GM19193 (cell line): ENCODE results near the gene PEMT.

Experiments
- POLR2A ChIP-seq: IDR thresholded peaks from 4 replicates; pipeline ENCODE4 v1.6.1; 2011; ENCODE audit not compliant: insufficient read depth, insufficient read length; ENCODE audit errors: extremely low read depth

PEMT gene

GRCh38 chr17:17520599-17521232 lies 70.8 kb downstream of the PEMT start:
- TF ChIP-seq POLR2A: no peak

DNA sequence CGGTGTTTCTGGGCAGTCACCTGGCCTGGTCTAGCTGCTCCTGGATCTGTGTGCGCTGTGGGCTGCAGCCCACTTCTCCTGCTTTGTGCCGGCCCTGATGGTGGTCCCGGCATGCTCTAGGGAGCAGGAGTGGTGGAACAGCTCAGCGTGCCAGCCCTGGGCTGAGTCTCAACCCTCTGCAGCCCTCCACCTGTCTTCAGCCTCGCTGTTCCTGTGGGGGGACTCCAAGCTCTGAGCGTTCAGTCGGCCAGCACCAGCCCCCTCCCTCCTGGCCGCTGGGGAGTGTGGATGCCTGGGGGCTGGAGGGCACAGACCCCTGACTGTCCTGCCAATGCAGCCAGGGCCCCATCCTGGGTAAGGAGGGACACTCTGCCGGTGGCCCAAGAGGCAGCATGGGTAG lies 71.6 kb downstream of the PEMT start:
- no peak for TF ChIP-seq POLR2A

GRCh38 chr17:17518951-17519350 lies 72.6 kb downstream of the PEMT start:
- no peak for TF ChIP-seq POLR2A

DNA sequence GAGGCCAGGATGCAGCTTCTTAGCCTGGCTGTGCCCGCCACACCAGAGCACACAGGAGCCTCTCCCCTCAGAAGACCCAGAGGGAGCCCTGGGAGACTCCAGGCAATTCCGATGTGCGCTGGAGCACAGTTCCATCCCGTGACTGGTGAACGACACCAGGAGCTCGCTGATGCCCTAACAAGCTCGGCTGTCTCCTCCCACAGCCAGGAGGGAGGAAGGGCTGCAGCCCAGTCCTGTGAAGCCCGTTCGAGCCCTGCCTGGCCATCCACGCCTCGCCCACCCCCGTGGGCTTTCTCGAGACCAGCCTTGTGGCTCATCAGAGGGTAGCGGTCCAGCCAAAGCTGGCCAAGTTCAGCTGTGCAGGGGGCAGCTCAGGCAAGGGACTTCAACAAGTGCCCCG lies 73.5 kb downstream of the PEMT start:
- TF ChIP-seq POLR2A: no peak

DNA sequence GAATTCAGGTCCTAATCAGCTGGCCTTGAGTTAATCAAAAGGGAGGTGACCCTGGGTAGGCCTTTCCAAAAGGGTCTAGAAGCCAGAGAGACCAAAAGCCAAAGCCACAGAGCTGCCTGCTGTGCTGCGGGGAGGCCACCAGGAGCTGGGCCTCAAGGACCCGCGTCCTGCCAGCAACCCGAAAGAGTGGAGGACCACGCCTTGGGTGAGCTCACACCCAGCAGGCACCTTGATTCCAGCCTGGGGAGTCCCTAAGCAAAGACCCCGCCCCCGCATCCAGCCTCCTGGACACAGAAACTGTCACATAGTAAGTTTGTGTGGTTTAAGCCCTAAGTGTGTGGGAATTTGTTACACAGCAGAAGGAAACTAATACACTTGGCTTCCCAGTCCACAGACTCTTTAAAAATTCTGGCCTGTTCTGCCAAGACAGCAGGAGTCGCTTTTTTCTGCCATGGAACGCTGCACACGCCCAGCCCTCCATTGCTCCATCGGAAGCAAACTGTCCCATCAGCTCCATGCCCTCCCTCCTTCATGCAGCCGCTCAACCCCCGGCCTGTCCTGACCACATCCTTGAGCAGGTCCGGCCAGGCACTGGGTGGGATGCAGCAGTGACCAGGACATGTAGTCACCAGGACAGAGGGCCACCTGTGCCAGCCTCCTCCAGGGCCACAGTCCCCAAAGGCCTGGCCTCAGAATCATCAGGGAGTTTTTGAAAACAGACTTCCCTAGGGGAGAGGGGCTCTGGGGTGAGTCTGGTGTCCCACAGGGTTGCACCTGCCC lies 74.4 kb downstream of the PEMT start:
- no peak for TF ChIP-seq POLR2A

DNA sequence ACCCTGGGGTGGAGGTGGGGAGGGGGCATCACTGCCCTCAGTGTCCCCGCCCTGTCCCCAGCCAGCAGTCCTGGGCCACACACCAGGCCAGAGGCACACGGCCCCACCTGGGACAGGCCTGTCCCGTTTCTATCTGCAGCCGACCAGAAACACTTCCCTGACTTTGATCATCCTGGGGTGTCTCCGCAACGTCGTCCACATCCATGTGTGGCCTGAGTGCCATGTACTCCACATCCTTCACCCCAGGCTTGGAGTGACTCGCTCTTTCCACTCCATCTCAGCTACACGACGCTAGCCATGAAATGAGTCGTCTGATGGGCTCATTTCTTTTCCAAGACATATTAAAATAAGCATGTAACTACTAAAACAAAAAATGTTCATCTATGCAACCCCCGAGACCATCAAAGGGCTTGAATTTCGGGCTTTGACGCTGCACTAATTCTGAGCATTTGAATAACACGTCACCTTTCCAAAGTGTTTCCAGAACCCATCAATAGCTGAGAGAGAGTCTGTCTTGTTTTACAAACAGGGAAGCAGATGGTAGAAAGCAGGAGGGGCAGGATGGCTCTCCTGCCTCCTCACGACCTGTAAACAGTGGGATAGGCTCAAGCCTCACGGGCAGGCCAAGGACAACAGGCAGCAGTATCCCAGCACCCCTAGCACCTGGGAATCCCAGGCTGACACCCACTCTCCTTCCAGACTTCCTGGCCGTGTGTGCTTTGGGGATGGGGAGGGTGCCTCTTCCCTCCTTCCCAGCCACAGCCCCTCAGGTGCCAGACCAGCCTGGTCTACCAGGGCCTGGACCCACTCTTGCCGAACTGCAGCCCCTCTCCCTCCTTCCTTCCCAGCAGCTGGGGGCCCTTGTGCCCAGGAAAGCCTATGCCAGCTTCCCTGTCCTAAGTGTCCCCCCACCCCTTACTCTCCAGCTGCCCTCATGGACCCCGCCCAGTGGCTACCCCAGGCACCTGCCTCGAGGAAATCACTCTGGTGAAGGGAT lies 75.3 kb downstream of the PEMT start:
- TF ChIP-seq POLR2A: no peak

DNA sequence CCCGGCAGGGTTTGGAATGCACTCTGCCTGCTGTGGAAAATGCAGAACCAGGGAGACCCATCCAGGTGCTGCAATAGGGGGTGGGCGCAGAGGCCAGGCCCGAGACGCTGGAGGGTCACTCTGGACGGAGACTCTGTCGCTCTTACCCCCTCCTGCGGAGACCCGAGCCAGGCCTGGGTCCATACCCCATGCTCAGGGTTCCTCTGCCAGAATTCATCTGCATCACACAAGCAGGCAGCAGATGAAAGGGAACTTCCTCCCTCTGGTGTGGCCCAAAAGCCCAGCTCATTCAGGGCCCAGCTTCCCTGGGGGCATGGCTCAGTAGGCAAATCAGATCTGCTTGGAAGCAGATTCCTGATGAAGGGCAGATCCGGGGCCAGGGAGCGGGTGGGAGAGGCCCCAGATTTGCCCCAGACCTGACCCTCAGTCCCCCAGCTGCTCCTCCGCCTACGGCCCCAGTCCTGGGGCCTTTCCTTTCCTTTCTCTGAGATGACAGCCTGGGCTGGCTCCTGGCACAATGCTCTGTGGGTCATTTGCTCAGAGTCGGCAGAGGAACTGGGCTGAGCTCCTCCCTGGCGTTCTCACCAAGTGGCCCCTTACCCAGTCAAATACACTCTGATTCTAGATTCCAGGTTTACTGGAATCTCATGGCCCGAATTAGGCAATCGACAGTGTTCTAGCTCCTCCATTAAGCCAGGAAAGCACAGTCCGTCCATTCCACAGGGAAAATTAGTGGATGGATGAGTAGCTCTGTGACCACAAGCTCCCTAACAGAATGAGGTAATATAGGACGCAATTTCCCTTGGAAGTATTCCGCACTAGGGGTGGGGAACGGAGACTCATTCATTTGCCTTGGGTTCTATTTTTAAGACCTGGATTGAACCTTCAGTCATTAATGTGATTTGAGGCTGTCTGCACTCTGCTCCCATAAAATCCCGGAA lies 76.2 kb downstream of the PEMT start:
- no peak for TF ChIP-seq POLR2A

DNA sequence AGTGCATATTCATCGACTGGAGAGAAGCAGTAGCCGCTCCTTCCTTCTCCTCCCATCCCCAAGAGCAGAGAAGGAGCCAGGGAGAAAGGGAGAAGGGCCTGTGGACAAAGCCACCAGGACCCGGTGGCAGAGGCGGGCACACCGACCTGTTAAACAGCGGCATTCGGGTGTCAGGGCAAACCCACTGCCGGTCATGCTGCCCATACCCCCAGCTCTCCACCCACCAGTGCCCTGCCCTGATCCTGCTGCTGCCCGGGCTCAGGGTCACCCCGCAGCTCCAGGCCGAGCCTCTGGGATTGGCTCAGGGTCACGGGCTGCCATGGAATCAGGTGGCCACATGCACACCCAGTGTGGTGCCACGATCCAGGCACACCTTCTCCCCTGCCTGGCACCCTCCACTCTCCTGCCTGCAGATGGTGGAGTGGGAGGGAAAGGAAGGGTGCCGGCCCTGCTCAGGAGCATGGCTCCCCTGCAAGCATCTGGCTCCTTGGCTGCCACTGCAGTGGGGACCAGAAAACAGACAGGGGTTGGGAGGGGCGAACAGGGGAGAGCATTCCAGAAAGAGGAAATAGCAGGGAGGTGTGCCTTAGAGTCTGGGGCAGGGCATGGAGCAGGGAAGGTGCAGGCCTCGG lies 77.0 kb downstream of the PEMT start:
- no peak for TF ChIP-seq POLR2A

DNA sequence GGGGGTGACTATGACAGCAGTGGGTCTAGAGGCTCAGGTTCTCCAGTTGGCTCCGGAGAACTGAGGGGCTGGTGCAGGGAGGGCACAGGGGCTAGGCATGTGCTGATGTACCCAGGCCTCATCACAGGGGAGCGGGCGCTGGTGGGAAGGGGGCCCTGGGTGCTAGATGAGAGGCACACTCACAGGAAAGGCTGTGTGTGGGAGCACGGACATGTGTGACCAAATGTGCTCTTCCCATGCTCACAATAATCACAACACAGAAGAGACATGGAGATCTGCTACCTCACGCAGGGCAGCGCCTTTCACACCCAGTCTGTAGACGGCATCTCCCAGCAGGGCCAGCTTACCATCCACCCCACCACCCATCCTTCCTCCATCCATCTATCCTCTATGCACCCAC lies 77.9 kb downstream of the PEMT start:
- TF ChIP-seq POLR2A: no peak

DNA sequence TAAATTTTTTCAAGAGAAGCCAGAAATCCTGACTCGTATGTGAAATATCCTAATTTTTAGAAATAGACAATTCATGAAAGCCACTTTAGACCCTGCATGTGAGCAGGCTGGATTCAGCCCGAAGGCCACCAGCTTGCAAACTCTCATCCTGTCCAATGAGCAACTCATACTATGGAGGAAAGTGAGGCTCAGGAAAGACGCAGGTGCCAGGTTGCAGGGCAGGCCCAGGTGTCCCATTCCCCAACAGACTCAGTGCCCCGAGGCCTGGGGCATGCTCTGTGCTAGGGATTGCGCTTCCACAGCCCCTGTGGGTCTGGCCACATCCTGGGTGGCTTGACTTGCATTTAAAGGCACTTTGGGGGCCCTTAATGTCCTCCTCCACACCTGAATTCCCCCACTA lies 78.6 kb downstream of the PEMT start:
- no peak for TF ChIP-seq POLR2A

GRCh38 chr17:17511881-17512858 lies 79.3 kb downstream of the PEMT start:
- TF ChIP-seq POLR2A: no peak

- TF ChIP-seq POLR2A: no peak
Measured at GRCh38 chr17:17511293-17511741, 80.2 kb downstream of the PEMT start.
